ENCODE measurements around the gene APOA5. TPM values are rescaled to one million over a fixed set of nuclear protein-coding genes. Genes with fewer than 3 reads are reported as not detected.

APOA5 gene
- total and polyA plus RNA-seq, 2 of the 13 experiments (the other 11 are each of a cell fraction or from before 2014, with no cell fraction given), result 44.0 to 49.1 TPM

DNA sequence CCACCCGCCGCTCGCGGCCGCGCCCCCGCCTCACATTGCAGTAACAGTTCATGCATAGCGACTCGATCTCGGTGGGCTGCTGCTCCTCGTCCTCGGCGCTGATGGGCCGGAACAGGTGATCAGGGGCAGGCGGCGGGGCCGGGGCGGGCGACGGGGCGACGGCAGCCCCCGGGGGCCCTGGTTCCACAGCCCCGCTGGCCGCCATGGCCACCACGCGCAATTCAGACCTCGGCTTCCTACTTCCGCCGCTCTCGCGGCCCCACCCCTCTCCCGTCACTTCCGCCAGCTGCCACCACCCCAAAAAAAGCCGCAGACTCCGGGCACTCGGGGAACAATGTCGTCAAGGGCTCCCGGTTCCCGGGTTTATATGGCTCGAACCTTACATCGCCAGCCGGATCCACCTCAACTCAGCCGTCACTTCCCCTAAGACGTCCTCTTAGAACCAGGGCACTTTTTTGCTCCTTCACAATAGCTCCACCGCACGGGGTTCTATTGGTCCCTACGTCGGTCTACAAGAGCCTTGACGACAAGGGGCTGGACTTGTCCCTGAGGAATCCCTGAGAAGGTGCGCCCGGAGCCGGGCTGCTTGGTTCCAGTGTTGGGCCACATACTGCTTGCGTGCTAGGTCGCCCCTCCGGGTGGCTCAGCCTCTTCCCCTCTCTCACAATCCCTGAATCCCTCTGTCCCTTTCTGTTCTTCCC is 3.7 kb downstream of the APOA5 start, which contains the start of gene ZPR1 (continued):
- TF ChIP-seq ZNF574 (CRISPR knock-in tag; IDR thresholded peaks at IDR 0.05) (peak; percentile 67), ZKSCAN8 (CRISPR knock-in tag; IDR thresholded peaks at IDR 0.05; ENCODE audit: borderline replicate concordance) (no peak), ZBTB14 (CRISPR knock-in tag; IDR thresholded peaks at IDR 0.05) (no peak), PHF20 (CRISPR knock-in tag; IDR thresholded peaks at IDR 0.05) (peak; percentile 88), BCL6 (CRISPR knock-in tag; IDR thresholded peaks at IDR 0.05) (0 out of 2 replicates have a peak, but pooled peaks have one; percentile 6), HOXA3 (CRISPR knock-in tag; IDR thresholded peaks at IDR 0.05) (peak; percentile 71), PRDM15 (CRISPR knock-in tag; IDR thresholded peaks at IDR 0.05) (no peak), ZNF296 (CRISPR knock-in tag; conservative IDR thresholded peaks at IDR 0.05) (no peak)
- TF ChIP-seq, protein P1, sequence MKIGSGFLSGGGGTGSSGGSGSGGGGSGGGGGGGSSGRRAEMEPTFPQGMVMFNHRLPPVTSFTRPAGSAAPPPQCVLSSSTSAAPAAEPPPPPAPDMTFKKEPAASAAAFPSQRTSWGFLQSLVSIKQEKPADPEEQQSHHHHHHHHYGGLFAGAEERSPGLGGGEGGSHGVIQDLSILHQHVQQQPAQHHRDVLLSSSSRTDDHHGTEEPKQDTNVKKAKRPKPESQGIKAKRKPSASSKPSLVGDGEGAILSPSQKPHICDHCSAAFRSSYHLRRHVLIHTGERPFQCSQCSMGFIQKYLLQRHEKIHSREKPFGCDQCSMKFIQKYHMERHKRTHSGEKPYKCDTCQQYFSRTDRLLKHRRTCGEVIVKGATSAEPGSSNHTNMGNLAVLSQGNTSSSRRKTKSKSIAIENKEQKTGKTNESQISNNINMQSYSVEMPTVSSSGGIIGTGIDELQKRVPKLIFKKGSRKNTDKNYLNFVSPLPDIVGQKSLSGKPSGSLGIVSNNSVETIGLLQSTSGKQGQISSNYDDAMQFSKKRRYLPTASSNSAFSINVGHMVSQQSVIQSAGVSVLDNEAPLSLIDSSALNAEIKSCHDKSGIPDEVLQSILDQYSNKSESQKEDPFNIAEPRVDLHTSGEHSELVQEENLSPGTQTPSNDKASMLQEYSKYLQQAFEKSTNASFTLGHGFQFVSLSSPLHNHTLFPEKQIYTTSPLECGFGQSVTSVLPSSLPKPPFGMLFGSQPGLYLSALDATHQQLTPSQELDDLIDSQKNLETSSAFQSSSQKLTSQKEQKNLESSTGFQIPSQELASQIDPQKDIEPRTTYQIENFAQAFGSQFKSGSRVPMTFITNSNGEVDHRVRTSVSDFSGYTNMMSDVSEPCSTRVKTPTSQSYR (CRISPR knock-in tag; IDR thresholded peaks at IDR 0.05; ENCODE audit: borderline replicate concordance), result no peak

All from HepG2 (cell line).